K562 (cell line): Measurements from ENCODE around the gene CPNE1. TPM values are rescaled to one million over a fixed set of nuclear protein-coding genes. Genes with fewer than 3 reads are reported as not detected.

Source experiments
- BCLAF1 ChIP-seq, 2 experiments: fragments of 450-650 bp in 1 of 2; IDR thresholded peaks; 2 replicates each; pipeline ENCODE4 v1.6.1; 2011 to 2017; ENCODE audit warnings: low read depth in 2 of 2, antibody characterized with exemption in 1 of 2, borderline replicate concordance in 1 of 2, low read length in 1 of 2, mild to moderate bottlenecking in 1 of 2, mixed read lengths in 1 of 2; ENCODE audit not compliant: control insufficient read depth in 1 of 2
- CAMTA2 ChIP-seq: fragments of 250-450 bp; sonication (Bioruptor Pico); conservative IDR thresholded peaks from 2 replicates; pipeline ENCODE4 v1.5.1; 2022
- CBX5 ChIP-seq: IDR thresholded peaks from 2 replicates; pipeline ENCODE4 v1.6.1; 2014; ENCODE audit warnings: low read depth, borderline replicate concordance
- FOXP1 ChIP-seq: sonication (generic); formaldehyde crosslinking; IDR thresholded peaks from 2 replicates; pipeline ENCODE4 v1.8.0; 2022; ENCODE audit warnings: mild to moderate bottlenecking, missing genetic modification reagents
- GTF3C2 ChIP-seq: IDR thresholded peaks from 3 replicates; pipeline ENCODE4 v1.6.1; 2011; ENCODE audit warnings: borderline replicate concordance, mild to moderate bottlenecking, moderate library complexity; ENCODE audit not compliant: insufficient read length; ENCODE audit errors: extremely low read depth
- PHF8 ChIP-seq: fragments of 200-600 bp; sonication (generic); IDR thresholded peaks from 2 replicates; pipeline ENCODE4 v1.6.1; 2012; ENCODE audit warnings: mixed run types, mild to moderate bottlenecking, inconsistent platforms, low read length, moderate library complexity, borderline replicate concordance
- RCOR1 ChIP-seq, 2 experiments: IDR thresholded peaks; 2 replicates each; pipeline ENCODE4 v1.6.1; 2012; ENCODE audit warnings: low read depth in 2 of 2, low read length in 2 of 2, borderline replicate concordance in 1 of 2, improper control_type of control experiment in 1 of 2
- ZNF282 ChIP-seq: sonication (generic); formaldehyde crosslinking; IDR thresholded peaks from 2 replicates; pipeline ENCODE4 v1.8.1; 2023; ENCODE audit warnings: missing genetic modification reagents
- polyA plus RNA-seq, 8 experiments: library from polyadenylated mRNA; depleted of rRNA in 4 of 8; stranded (reverse) in 5 of 8; unstranded in 3 of 8; fragments of >200 nt; fragmentation: Nextera tagmentation in 2 of 8; fragmentation: Illumina TruSeq in 1 of 8; extraction: Ambion mirVana in 2 of 8; extraction: Trizol in 1 of 8; gene quantifications; 2 replicates each; pipeline versions ENCODE4 v1.2.1 to v1.2.3, GENCODE V29; 2011 to 2014; ENCODE audit warnings: inconsistent platforms in 1 of 8, missing spikeins in 1 of 8
- total RNA-seq, 7 experiments: library from RNA; depleted of rRNA in 6 of 7; stranded (reverse); fragments of >200 nt in 6 of 7; fragmentation: Illumina TruSeq in 2 of 7; extraction: Trizol in 2 of 7; gene quantifications; 2 replicates each; pipeline versions ENCODE4 v1.2.1 to v1.2.3, GENCODE V29; 2011 to 2021; ENCODE audit warnings: low replicate concordance in 1 of 7

The CPNE1 gene
- total and polyA plus RNA-seq, 9 of the 15 experiments (the other 6 are each of a cell fraction or from before 2014, with no cell fraction given): 42.1 to 102 (median 56.0) TPM

- TF ChIP-seq BCLAF1 (IDR thresholded peaks at IDR 0.05; ENCODE audit: borderline replicate concordance in 1 of 2, control insufficient read depth in 1 of 2, low read depth in 2 of 2, low read length in 1 of 2) (0 out of 4 replicates have a peak, but pooled peaks of 1 of the 2 experiments have one; percentile 50), FOXP1 (CRISPR knock-in tag) (no peak; the same call in 1 of the 2 replicates), CAMTA2 (no peak), CBX5 (0 out of 2 replicates have a peak, but pooled peaks have one; percentile 6), RCOR1 (IDR thresholded peaks at IDR 0.05; ENCODE audit: borderline replicate concordance in 1 of 2, low read depth in 2 of 2, low read length in 2 of 2) (no peak), PHF8 (peak; percentile 98), GTF3C2 (no peak), ZNF282 (no peak)
Observed at GRCh38 chr20:35699127-35699956, 34.6 kb upstream of the CPNE1 start, which contains the start of the genes NFS1 and ROMO1 (continued).
